ENCODE results near the gene IQCE. TPM values are rescaled to one million over a fixed set of nuclear protein-coding genes. Genes with fewer than 3 reads are reported as not detected.

The IQCE gene
- 5.9 and 7.5 TPM in 2 replicates for total RNA-seq

GRCh38 chr7:2558629-2559282 is at the start of gene IQCE:
IQCE (plus strand) TSS chr7:2558979; CDS start chr7:2559182, 203 bp downstream.

GRCh38 chr7:2519119-2519930 is 39.5 kb upstream of the IQCE start, which contains the start of gene LFNG:
LFNG (plus strand) TSS chr7:2519774; CDS start chr7:2519862, 88 bp downstream.

GRCh38 chr7:2555121-2556052 is 3.4 kb upstream of the IQCE start, which contains the start of gene BRAT1:
BRAT1 (minus strand) TSS chr7:2555524; CDS start chr7:2554431, 1,093 bp downstream.

GRCh38 chr7:2631946-2632732 is 73.4 kb downstream of the IQCE start, which contains the start of gene TTYH3:
TTYH3 (plus strand) TSS chr7:2631986; CDS start chr7:2632156, 170 bp downstream.

Other genes with a start within 250 kb of the IQCE start
- 11.3 and 24.2 TPM in 2 replicates for gene SNX8, start 244.5 kb upstream of the IQCE start, total RNA-seq
- gene EIF3B, start 204.2 kb upstream of the IQCE start, total RNA-seq: 199 and 264 TPM in 2 replicates
- gene CHST12, start 155.4 kb upstream of the IQCE start, total RNA-seq: 2.8 and 6.1 TPM in 2 replicates
- not detected in 2 replicates for gene GRIFIN, start 82.6 kb upstream of the IQCE start, total RNA-seq
- gene LFNG, start 39.2 kb upstream of the IQCE start, total RNA-seq: 16.3 and 17.1 TPM in 2 replicates
- gene BRAT1, start 3.5 kb upstream of the IQCE start, total RNA-seq: 19.2 and 25.5 TPM in 2 replicates
- 17.2 and 25.9 TPM in 2 replicates for gene TTYH3, start 73.0 kb downstream of the IQCE start, total RNA-seq
- under 0.01 and 1.4 TPM in 2 replicates for gene AMZ1, start 129.2 kb downstream of the IQCE start, total RNA-seq